ENCODE measurements around the gene PODXL.
A peak's percentile ranks its signal among the peaks of the same experiment; 100 is the strongest.

PODXL gene

DNA sequence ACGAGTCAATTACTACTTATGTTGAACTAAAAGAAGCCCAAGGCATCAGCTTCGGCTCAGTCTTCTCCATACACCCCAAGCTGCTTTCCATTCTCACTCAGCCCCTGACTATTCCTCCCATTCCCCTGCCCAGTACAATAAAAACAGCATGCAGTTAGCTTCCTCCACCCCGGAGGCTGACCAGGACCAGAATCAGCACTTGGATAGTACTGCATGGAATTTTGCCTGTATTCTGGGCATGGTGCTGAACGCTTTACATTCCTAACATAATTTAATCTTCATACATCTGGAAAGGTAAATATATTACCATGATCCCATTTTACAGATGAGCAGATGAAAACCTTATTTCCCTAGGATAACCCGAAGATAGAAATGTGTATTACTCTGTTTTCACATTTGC is 7.5 kb upstream of the PODXL start:
- DNase-seq, result no peak

DNA sequence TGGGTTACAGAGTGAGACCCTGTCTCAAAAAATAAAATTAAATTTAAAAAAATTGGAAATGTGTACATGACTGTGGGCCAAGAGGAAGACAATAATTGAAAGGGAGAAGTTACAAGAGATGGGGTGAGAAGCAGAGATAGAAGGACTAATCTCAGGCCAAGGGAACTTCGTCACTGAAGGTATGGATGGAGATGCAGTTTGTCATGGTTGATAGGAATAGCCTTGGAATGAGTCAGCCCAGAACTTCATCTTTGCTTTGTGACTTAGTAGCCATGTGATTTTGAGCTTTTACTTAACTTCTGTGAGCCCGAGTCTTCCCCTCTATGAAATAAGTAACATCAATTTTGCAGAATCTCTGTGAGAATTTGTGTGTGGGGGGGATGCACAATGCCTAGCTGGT is 6.5 kb upstream of the PODXL start:
- DNase-seq, result no peak

DNA sequence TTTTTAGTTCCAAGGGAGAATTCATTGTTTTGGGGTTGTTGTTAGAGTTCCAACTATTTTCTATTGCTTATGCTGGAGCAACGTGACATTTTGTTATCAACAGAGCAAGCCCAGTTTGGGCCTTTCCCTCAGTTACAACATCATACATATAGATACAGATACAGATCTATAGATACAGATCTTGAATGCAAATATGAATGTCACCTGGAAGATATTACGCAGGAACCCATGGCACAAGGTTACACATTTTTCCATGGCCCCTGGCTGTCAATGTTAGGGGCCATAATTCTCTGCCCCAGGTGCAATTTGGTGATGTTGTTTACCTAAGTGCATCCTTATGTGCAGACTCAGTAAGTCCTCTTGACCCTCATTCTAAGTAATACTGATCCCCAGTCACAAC is 3.6 kb upstream of the PODXL start:
- DNase-seq, result no peak

GRCh38 chr7:131557652-131558385 is 1.4 kb upstream of the PODXL start:
- no peak for DNase-seq

DNA sequence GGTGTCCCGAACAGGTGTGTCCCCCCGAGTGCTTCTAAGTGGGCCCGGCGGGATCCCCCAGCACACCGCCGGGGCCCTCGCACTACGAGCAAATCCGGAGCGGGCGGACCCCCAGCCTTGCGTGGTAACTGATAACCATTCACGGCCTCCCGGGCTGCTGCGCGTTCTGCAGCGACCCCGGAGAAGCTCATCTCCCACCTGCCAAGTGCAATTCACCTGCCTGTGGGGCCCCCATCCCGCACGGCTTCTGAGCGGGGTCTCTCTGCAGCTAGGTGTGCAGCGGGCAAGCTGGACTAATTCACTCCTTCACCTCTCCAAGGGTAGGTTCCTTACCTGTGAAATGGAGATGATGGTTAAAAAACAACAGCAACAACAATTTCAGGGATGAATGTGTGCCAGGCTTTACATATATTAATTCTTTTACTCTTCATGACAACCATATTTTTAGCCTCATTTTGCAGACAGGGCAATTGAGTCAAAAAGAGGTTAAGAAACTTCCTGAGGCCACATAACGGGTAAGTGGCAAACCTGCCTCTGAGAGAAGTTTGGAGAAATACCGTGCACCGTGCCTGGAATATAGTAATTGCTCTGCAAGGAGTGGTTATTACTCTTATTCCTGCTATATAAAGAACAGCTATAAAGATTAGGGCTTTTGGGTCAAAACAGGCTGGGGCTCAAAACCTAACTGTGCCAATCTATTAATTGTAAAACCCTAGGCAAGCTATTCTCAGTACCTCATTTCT is 652 bp upstream of the PODXL start:
- peak in 1 of 2 experiments; percentile 6 for DNase-seq

- peak; percentile 12 to 18 for DNase-seq
Measured at GRCh38 chr7:131555552-131556052, 826 bp downstream of the PODXL start.

GRCh38 chr7:131554880-131555516 is 1.4 kb downstream of the PODXL start:
- no peak for DNase-seq

DNA sequence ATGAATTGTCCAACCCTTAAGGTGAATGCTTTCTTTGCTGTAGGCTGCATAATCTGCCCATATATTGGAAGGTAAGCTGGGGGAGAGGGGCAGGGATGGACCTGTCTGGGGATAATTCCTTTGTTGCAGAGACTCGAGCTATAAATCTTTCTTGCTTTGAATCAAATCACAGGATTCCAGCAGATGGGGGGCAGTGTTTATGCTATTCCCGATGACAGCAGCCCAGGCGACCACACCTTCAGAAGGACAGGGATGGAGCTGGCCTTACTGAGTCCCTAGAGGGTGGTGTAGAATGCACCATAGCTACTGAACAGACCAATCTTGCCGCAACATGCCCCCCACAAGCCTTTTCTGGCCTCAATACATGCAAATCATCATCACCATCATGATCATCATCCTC is 2.5 kb downstream of the PODXL start:
- DNase-seq, result no peak

DNA sequence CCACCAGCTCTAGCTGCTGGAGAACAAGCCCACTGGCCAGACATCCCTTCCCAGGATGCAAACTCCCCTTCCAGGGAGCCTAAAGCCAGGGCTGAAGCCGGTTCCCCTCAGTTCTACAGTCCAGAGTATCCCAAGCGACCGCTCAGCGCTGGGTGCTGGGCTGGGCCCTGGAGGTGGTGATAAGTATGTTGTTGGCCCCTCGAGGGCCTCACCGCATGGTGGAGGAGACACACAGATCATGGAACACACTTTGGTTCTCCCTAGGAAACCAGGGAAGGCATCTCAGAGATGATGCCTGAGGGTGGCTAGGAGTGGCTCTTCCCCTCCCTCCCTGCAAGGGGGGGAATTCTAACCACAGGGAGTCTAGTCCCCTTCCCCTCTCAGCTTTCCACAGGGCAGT is 4.4 kb downstream of the PODXL start:
- no peak for DNase-seq

GRCh38 chr7:131550846-131551245 is 5.6 kb downstream of the PODXL start:
- no peak for DNase-seq

DNA sequence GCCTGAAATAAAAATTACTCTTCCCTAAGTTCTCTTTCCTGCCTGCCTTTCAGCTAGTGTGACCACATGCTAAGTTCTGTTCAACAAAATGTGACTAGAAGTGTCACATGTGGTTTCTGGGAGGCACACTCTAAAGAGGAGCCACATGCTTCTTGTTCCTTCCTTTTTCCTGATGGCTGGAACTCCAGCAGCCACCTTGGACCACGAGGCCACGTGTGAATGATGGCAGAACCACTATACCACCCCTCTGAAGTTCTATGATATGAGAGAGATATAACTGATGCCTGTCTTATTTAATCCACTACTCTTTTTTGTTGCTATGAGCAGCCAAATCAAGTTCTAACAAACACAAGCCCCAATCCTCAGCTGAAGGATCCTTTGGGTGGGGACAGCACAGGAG is 8.1 kb downstream of the PODXL start:
- no peak for DNase-seq

GRCh38 chr7:131547589-131547988 is 8.8 kb downstream of the PODXL start:
- DNase-seq, result no peak

DNA sequence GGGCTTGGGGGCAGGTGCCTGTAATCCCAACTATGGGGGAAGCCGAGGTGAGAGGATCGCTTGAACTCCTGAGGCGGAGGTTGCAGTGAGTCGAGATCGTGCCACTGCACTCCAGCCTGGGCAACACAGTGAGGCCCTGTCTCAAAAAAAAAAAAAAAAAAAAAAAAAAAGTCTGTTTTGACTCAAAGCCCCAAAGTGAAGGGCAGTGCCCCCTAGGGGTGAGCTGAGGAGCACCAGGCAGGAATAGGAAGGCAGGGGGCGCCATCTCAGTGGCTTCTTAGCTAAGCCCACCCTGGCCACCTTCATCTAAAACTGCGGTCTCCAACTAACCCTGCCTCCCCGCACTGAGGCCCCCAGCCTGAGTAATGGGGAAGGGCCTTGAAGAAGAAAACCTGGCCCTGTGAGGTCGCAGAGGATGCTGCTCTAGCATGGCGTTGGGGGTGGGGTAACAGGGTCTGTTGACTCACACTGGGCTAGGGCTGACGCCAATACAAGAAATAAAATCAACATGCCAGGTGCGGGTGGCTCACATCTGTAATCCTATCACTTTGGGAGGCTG is 9.8 kb downstream of the PODXL start:
- peak; percentile 43 to 55 for DNase-seq

DNA sequence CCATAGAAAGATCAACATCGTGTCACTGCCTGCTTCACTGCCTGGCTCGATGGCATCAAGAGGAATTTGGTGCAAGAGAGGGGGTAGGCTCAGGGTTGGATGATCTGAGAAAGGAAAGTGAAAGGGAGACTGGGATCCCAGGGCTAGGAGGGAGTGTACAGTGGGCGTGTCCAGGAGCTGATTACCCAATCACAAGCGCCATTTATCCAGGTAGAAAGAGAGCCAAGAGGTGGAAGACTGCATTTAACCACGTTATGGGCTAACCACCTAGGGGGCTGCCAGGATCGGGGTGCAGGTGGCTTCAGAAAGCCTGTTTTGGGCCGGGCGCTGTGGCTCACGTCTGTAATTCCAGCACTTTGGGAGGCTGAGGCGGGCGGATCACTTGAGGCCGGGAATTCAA is 10.3 kb downstream of the PODXL start:
- DNase-seq, result no peak

GRCh38 chr7:131544449-131545301 is 11.8 kb downstream of the PODXL start:
- no peak for DNase-seq

DNA sequence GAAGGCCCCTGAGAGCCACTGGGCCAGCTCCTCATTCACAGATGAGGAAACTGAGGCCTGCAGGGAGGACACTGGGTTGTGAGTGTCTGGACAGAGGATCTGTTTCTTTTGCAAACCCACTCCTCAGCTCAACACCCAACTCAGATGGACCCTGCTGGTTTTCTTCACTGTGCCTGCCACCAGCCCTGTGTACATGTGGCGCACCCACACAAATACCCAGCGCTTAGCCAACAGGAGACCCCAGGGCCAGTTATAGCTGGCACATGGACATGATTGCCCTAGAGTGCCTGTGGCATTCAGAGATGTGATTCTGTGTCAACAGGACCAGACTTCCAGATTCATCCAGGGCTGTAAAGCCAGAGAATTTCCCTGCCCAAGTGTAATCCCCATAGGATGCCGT is 12.4 kb downstream of the PODXL start:
- no peak for DNase-seq

DNA sequence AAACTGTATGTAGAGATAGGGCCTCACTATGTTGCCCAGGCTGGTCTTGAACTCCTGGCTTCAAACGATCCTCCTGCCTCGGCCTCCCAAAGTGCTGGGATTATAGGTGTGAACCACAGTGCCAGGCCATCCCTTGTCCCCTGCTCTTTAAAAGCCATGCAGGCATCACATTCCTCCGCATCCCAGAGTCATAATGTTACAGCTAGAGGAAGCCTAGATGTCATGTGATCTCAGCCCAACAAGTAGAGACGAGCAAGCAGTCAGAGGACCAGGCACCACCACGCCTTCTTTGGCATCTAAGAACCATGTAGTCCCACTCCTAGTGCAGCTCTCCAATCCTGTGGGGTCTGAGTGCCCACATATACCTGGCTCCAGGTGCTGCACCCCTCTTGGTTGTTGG is 13.1 kb downstream of the PODXL start:
- DNase-seq, result no peak

DNA sequence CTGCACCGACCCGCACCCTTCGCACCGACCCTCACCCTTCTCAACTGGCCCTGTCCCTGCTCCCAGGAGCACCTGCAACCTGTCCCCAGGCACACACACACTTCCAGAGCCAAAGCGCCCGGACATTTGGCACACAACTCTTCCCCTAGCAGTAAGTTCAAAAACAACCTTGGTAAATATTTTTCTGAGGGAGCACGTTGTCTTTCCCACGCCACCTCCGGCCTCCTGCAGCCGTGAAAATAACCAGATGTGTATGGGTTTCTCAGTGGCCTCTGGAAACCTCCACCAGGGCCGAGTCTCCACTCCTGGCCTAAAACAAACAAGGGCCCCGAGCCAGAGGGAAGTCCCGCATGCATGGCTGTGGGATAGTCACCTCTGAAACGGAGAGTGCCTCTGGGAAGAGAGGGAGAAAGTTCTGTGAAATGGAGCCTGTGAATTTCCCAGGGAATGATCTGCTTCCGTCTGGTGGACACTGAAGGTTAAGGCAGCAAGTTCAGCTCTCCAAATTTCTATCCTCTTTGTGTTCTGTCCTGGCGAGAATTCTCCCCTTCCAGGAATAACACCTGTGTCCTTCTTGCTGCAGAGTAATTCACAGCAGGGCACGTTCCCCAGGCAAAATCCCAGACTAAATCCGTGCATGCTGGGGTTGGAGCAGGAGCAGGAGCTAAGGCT is 15.8 kb downstream of the PODXL start:
- DNase-seq, result no peak

- DNase-seq, result no peak
Measured at GRCh38 chr7:131538813-131539179, 17.6 kb downstream of the PODXL start.

- DNase-seq, result no peak
Measured at GRCh38 chr7:131538071-131538812, 18.2 kb downstream of the PODXL start.

DNA sequence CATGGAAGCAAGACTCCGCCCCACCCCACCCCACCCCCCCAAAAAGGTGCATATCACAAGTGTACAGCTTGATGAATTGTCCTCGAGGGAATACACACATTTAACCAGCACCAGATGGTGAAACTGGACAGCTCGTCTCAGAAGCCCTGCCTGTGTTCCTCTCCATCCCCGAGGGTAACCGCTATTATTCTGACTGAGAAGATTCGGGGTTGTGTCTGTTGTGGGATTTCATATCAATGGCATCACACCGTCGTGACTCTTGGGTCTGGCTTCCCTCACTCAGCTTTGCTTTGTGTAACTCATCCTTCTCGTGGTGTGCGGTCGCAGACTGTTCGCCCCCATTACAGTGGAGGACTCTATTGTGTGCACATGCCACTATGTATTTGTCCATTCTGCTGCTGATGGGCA is 18.9 kb downstream of the PODXL start:
- DNase-seq, result no peak

All from activated CD4-positive, alpha-beta T cell treated with anti-CD3 and anti-CD28 coated beads, Interleukin-2, amount 50 U/mL, for 48 hours (primary cell).